ENCODE data around the gene GDPD5.

- TF ChIP-seq POLR2A (IDR thresholded peaks at IDR 0.05; ENCODE audit: low read depth) (no peak), CTCF (IDR thresholded peaks at IDR 0.05) (no peak), EP300 (IDR thresholded peaks at IDR 0.05) (no peak), POLR2AphosphoS5 (IDR thresholded peaks at IDR 0.05) (no peak)
Measured at GRCh38 chr11:75524665-75525432, 892 bp downstream of the GDPD5 start.
